Aorta (tissue), 5 donors: Measurements from ENCODE around the gene SPART. TPM values are rescaled to one million over a fixed set of nuclear protein-coding genes. Genes with fewer than 3 reads are reported as not detected.
A peak's percentile ranks its signal among the peaks of the same experiment; 100 is the strongest.
"Not testable (repeated sequence)": the region's sequence is repeated elsewhere in the genome, so short reads cannot be mapped to it uniquely, and the experiment has no call there.

Experiments used
- ATAC-seq: fragments of 200-7000 bp; cut with Tn5 transposase; one replicate; pipeline ENCODE4 v1.9.1; 2022; ENCODE audit warnings: moderate library complexity; ENCODE audit not compliant: low FRiP score
- DNase-seq, 2 donors: peaks; one replicate each; pipeline ENCODE4 v3.0.0-alpha.2; 2020
- H3K27ac ChIP-seq, 2 donors: one replicate each; pipeline ENCODE4 v1.5.1; 2013; ENCODE audit warnings: low read length in 2 of 2, mild to moderate bottlenecking in 2 of 2, moderate library complexity in 2 of 2, control low read depth in 1 of 2, inconsistent platforms in 1 of 2, low read depth in 1 of 2
- H3K27me3 ChIP-seq, 2 donors: one replicate each; pipeline ENCODE4 v1.6.1; 2013; ENCODE audit warnings: control low read depth in 1 of 2, low read length in 1 of 2, mild to moderate bottlenecking in 1 of 2, moderate library complexity in 1 of 2; ENCODE audit not compliant: insufficient read depth in 2 of 2, control insufficient read depth in 1 of 2
- H3K36me3 ChIP-seq, 2 donors: one replicate each; pipeline ENCODE4 v1.6.1; 2013; ENCODE audit warnings: control low read depth in 1 of 2, low read length in 1 of 2, mild to moderate bottlenecking in 1 of 2; ENCODE audit not compliant: insufficient read depth in 2 of 2, control insufficient read depth in 1 of 2
- H3K4me1 ChIP-seq, 2 donors: one replicate each; pipeline ENCODE4 v1.6.1; 2013; ENCODE audit warnings: low read length in 2 of 2, control low read depth in 1 of 2, mild to moderate bottlenecking in 1 of 2, moderate library complexity in 1 of 2; ENCODE audit not compliant: insufficient read depth in 2 of 2, control insufficient read depth in 1 of 2
- H3K4me3 ChIP-seq, 2 donors: one replicate each; pipeline ENCODE4 v1.5.1; 2013; ENCODE audit warnings: low read length in 2 of 2, control low read depth in 1 of 2, mild to moderate bottlenecking in 1 of 2
- H3K9me3 ChIP-seq: one replicate; pipeline ENCODE4 v1.6.1; 2013; ENCODE audit warnings: mild to moderate bottlenecking, low read length; ENCODE audit not compliant: control insufficient read depth
- WGBS, 2 donors: extraction: QIAGEN DNeasy Blood & Tissue Kit; methylation state at CpG; one replicate each; pipeline ENCODE4 v1.1.7; 2013; 5-methylcytosine and 5-hydroxymethylcytosine counted together
- intact Hi-C, 2 donors: fragments of 100-400 bp; cut with DNase I; formaldehyde crosslinking; loops; one replicate each; pipeline versions ENCODE4 v1.14.2 to v1.15.0; 2022
- polyA plus RNA-seq, 2 donors: library from polyadenylated mRNA; stranded (reverse); fragments of 200-250 nt; gene quantifications; one replicate each; pipeline ENCODE4 v1.2.3, GENCODE V29; 2013
- total RNA-seq, 2 donors: library from RNA; stranded (reverse); fragmentation: NEBNext Ultra II Directional; extraction: Animal tissue kit (Norgen Biotek cat#: 25700); gene quantifications; one replicate each; pipeline ENCODE4 v1.2.1, GENCODE V29; 2021
- donor health status: healthy with polysubstance abuse.
- donor health status: Bipolar disorder and iron deficiency.
- donor health status: DM: no; HTN: no; CAD: no.
- donor health status: DM: no; HTN: no; CAD: no.
- donor health status: DM: yes; HTN: yes; CAD: no.

SPART gene
- total and polyA plus RNA-seq, 4 donors: 46.6 to 74.7 (median 61.7) TPM

- DNase-seq, H3K27me3 ChIP-seq, H3K4me3 ChIP-seq, H3K27ac ChIP-seq, H3K9me3 ChIP-seq, intact Hi-C loops, H3K4me1 ChIP-seq, ATAC-seq: not testable (repeated sequence)
- WGBS, 2 donors: 76 to 78% methylated on average over 6 of the region's 6 CpGs
- H3K36me3 ChIP-seq: peaks cover 8 to 10% of the 10 kb centered on the region in 2 donors
Observed at GRCh38 chr13:36319793-36320192, 26.4 kb downstream of the SPART start.

- ATAC-seq (no peak), DNase-seq (no peak)
- intact Hi-C loops: no loop called here
- peaks cover 6 to 7% of the 10 kb centered on the region in 2 donors for H3K36me3 ChIP-seq
- no peak overlapping the region for H3K4me3 ChIP-seq
- no peaks in the 10 kb centered on the region for H3K9me3 ChIP-seq
- no peaks in the 10 kb centered on the region for H3K27me3 ChIP-seq
- H3K27ac ChIP-seq: no peak overlapping the region
- H3K4me1 ChIP-seq: no peaks in the 10 kb centered on the region
- WGBS, 2 donors: 70 to 72% methylated on average over 3 of the region's 3 CpGs
Observed at GRCh38 chr13:36313047-36313969, 32.9 kb downstream of the SPART start.

GRCh38 chr13:36310417-36311108 is 35.6 kb downstream of the SPART start:
- H3K4me3 ChIP-seq: no peak overlapping the region
- ATAC-seq (no peak), DNase-seq (no peak)
- H3K9me3 ChIP-seq: no peaks in the 10 kb centered on the region
- WGBS, 2 donors: 91 to 94% methylated on average over 7 of the region's 7 CpGs
- intact Hi-C loops: no loop called here
- no peaks in the 10 kb centered on the region for H3K4me1 ChIP-seq
- H3K27ac ChIP-seq: no peak overlapping the region
- peaks cover 6 to 10% of the 10 kb centered on the region in 2 donors for H3K36me3 ChIP-seq
- H3K27me3 ChIP-seq: no peaks in the 10 kb centered on the region

- intact Hi-C loops: no loop called here
- Histone ChIP-seq H3K27me3 (no peaks in the 10 kb centered on the region), H3K4me3 (no peak overlapping the region), H3K9me3 (no peaks in the 10 kb centered on the region), H3K36me3 (peaks cover 0 to 2% of the 10 kb centered on the region in 2 donors), H3K4me1 (no peaks in the 10 kb centered on the region), H3K27ac (no peak overlapping the region)
- WGBS, 2 donors: 62 to 69% methylated on average over 3 of the region's 3 CpGs
- no peak for DNase-seq
- ATAC-seq: no peak
Observed at GRCh38 chr13:36302289-36302688, 43.9 kb downstream of the SPART start.

GRCh38 chr13:36299469-36299868 is 46.7 kb downstream of the SPART start:
- H3K4me1 ChIP-seq, ATAC-seq, H3K9me3 ChIP-seq, H3K4me3 ChIP-seq, H3K27ac ChIP-seq, DNase-seq, intact Hi-C loops, H3K27me3 ChIP-seq, H3K36me3 ChIP-seq: not testable (repeated sequence)
- 72 to 74% methylated on average over 3 of the region's 3 CpGs for WGBS, 2 donors

- Histone ChIP-seq H3K27me3 (no peaks in the 10 kb centered on the region), H3K4me3 (no peak overlapping the region), H3K36me3 (no peaks in the 10 kb centered on the region), H3K9me3 (no peaks in the 10 kb centered on the region), H3K4me1 (no peaks in the 10 kb centered on the region), H3K27ac (no peak overlapping the region)
- WGBS, 2 donors: 17 to 23% methylated on average over 4 of the region's 4 CpGs
- DNase-seq (no peak), ATAC-seq (no peak)
- intact Hi-C loops: no loop called here
Observed at GRCh38 chr13:36298535-36299068, 47.6 kb downstream of the SPART start.

- Histone ChIP-seq H3K27me3 (no peaks in the 10 kb centered on the region), H3K4me1 (no peaks in the 10 kb centered on the region), H3K27ac (no peak within 1 kb of the TSS), H3K4me3 (peak within 1 kb of the TSS; percentile 20 to 63), H3K9me3 (no peaks in the 10 kb centered on the region), H3K36me3 (no peaks in the 10 kb centered on the region)
- intact Hi-C loops: no loop called here
- peak; percentile 75 to 92 for DNase-seq
- ATAC-seq: peak; percentile 86
- 0% methylated on average over 53 of the region's 53 CpGs for WGBS, 2 donors
Observed at GRCh38 chr13:36297366-36298338, 48.5 kb downstream of the SPART start, which contains the start of gene CCDC169. CCDC169 (minus strand) TSS chr13:36297814; CDS start chr13:36297719, 95 bp downstream.

GRCh38 chr13:36294096-36294495 is 52.1 kb downstream of the SPART start:
- H3K36me3 ChIP-seq: no peaks in the 10 kb centered on the region
- DNase-seq: no peak
- H3K27me3 ChIP-seq: no peaks in the 10 kb centered on the region
- no peak overlapping the region for H3K4me3 ChIP-seq
- no peaks in the 10 kb centered on the region for H3K9me3 ChIP-seq
- no peak for ATAC-seq
- no peaks in the 10 kb centered on the region for H3K4me1 ChIP-seq
- no peak overlapping the region for H3K27ac ChIP-seq
- 68 to 78% methylated on average over 3 of the region's 3 CpGs for WGBS, 2 donors
- intact Hi-C loops: no loop called here
